Measurements from ENCODE around the gene OLFML3.

The OLFML3 gene

DNA sequence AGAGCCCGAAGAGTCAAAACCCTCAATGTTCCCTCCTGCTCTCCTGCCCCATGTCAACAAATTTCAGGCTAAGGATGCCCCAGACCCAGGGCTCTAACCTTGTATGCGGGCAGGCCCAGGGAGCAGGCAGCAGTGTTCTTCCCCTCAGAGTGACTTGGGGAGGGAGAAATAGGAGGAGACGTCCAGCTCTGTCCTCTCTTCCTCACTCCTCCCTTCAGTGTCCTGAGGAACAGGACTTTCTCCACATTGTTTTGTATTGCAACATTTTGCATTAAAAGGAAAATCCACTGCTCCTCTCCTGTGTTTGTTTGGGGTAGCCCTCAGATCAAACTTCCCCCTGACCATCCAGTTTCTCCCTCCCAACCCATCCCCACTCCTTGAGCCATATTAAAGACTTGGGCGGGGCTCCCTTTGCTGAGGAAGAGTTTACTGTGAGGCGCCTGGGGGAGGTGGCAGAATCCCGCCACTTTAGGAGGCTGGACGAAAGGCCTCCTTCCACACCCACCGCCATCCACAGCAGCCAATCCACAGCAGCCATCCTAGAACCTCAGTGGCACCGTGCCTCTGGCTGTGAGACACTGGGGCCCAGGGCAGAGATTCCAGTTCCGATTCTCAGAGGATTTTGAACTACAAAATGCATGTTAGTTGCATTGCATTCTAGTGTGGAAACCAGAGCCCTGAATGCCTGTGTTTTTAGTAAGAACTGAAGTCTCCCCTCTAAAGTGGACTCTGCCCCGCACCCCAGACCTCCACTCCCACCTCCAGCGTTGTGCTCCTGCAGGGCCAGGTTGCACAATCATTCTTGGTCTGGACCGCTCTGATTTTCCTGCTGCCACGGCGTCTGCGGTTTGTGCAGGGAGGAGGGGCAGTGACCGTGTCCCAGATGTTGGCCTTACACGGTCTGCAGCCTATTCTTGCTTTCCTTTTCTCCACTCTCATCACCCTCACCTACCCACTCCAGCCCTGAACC lies 3.0 kb downstream of the OLFML3 start:
- Histone ChIP-seq H3K4me3 (ENCODE audit: low read depth, low read length) (no peak overlapping the region), H3K36me3 (replicated peaks) (no peaks in the 10 kb centered on the region), H3K27me3 (replicated peaks) (no peaks in the 10 kb centered on the region), H3K27ac (no peak overlapping the region)
- TF ChIP-seq, protein P1, sequence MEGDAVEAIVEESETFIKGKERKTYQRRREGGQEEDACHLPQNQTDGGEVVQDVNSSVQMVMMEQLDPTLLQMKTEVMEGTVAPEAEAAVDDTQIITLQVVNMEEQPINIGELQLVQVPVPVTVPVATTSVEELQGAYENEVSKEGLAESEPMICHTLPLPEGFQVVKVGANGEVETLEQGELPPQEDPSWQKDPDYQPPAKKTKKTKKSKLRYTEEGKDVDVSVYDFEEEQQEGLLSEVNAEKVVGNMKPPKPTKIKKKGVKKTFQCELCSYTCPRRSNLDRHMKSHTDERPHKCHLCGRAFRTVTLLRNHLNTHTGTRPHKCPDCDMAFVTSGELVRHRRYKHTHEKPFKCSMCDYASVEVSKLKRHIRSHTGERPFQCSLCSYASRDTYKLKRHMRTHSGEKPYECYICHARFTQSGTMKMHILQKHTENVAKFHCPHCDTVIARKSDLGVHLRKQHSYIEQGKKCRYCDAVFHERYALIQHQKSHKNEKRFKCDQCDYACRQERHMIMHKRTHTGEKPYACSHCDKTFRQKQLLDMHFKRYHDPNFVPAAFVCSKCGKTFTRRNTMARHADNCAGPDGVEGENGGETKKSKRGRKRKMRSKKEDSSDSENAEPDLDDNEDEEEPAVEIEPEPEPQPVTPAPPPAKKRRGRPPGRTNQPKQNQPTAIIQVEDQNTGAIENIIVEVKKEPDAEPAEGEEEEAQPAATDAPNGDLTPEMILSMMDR (IDR thresholded peaks at IDR 0.05; ENCODE audit: low read depth, low read length, missing control alignments), result no peak
- in situ Hi-C loops (cut with HindIII; ENCODE audit: low pct_ligation_motif_present, low sequenced_read_pairs), result no loop called here
- DNase-seq, result peak; percentile 56

DNA sequence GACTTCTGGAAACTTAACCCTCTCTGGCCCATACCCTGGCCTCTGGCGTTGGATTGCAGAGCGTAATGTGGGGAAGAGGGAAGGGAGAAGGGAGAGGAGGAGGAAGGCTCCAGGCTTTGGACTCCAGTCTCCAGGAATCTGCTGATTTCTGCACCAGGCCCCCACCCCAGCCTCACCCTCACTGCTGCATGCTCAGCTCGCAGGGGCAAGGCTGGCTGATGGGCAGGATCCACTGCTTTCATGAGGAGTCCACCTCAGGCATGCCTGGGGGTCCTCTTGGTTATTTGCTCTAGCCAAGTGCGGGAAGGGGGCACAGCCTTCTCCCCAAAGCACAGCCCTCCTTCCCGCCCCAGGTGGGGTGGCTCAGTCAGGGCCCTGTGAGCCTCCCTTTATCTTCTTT lies 3.7 kb downstream of the OLFML3 start:
- TF ChIP-seq, protein P1 (IDR thresholded peaks at IDR 0.05; ENCODE audit: low read depth, low read length, missing control alignments), result no peak
- in situ Hi-C loops (cut with HindIII; ENCODE audit: low pct_ligation_motif_present, low sequenced_read_pairs), result no loop called here
- Histone ChIP-seq H3K4me3 (ENCODE audit: low read depth, low read length) (no peak overlapping the region), H3K27me3 (replicated peaks) (no peaks in the 10 kb centered on the region), H3K27ac (no peak overlapping the region), H3K36me3 (replicated peaks) (no peaks in the 10 kb centered on the region)
- no peak for DNase-seq

DNA sequence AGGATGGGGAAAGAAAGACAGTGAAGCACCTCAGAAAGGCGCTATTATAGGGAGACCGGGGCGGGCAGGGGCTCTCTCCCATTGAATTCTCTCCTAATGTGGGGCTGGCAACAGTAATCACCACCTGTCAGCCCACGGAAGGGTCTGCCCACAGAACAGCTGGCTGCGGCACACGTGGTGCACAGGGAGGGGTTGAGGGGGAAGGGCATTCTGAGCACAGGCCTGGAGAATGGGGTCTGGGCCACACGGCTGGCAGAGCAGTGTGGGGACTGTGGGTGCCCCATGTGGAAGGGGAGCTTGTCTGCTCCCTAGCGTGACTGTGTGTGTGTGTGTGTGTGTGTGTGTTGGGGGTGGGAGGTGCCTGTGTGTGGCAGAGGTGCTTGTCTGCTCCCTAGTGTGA lies 4.1 kb downstream of the OLFML3 start:
- H3K27ac ChIP-seq, result no peak overlapping the region
- TF ChIP-seq, protein P1 (IDR thresholded peaks at IDR 0.05; ENCODE audit: low read depth, low read length, missing control alignments), result no peak
- no peak for DNase-seq
- in situ Hi-C loops (cut with HindIII; ENCODE audit: low pct_ligation_motif_present, low sequenced_read_pairs), result no loop called here
- H3K27me3 ChIP-seq (replicated peaks), result no peaks in the 10 kb centered on the region
- H3K4me3 ChIP-seq (ENCODE audit: low read depth, low read length), result no peak overlapping the region
- no peaks in the 10 kb centered on the region for H3K36me3 ChIP-seq (replicated peaks)

DNA sequence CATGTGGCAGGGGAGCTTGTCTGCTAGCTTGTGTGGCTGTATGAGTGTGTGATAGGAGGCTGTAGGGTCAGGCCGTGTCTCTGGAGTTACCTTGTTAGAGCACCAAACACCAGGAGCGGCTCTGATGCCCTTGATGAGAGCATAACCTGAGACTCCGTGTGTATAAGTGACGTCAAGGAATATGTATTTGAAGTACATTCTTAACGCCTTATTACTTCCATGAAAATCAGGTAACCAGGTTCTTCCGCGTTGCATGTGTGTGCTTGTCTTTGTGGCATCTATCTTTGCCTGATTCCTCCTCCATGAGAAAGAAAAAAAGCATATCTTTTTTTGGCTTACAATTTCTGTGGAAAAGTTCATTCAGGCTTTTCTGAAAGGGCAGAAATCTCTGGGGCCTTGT lies 4.6 kb downstream of the OLFML3 start:
- Histone ChIP-seq H3K27ac (no peak overlapping the region), H3K4me3 (ENCODE audit: low read depth, low read length) (no peak overlapping the region), H3K27me3 (replicated peaks) (no peaks in the 10 kb centered on the region), H3K36me3 (replicated peaks) (no peaks in the 10 kb centered on the region)
- no peak for DNase-seq
- in situ Hi-C loops (cut with HindIII; ENCODE audit: low pct_ligation_motif_present, low sequenced_read_pairs), result no loop called here
- TF ChIP-seq, protein P1 (IDR thresholded peaks at IDR 0.05; ENCODE audit: low read depth, low read length, missing control alignments), result no peak

DNA sequence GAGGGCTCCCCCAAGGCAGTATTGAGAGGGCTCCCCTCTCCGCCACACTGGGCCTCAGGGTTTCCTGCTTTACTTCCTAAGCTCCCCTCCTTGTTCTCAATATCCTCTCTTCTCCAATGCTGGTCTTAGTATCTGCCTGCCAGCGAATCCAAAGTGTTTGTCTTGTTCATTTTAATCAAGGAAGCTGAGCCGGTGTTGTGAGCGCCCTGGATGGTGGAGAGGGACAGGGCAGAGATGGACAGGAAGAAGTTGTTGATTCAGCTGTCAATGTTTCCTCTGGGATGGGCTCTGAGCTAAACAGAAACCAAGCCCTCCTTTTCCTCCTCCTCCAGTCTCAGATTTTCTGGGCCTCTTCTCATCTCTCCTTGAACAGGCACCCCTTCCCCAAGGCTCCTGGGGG lies 5.4 kb downstream of the OLFML3 start:
- H3K4me3 ChIP-seq (ENCODE audit: low read depth, low read length), result no peak overlapping the region
- H3K36me3 ChIP-seq (replicated peaks), result no peaks in the 10 kb centered on the region
- in situ Hi-C loops (cut with HindIII; ENCODE audit: low pct_ligation_motif_present, low sequenced_read_pairs), result no loop called here
- H3K27ac ChIP-seq, result no peak overlapping the region
- H3K27me3 ChIP-seq (replicated peaks), result no peaks in the 10 kb centered on the region
- TF ChIP-seq, protein P1 (IDR thresholded peaks at IDR 0.05; ENCODE audit: low read depth, low read length, missing control alignments), result no peak
- DNase-seq, result no peak
